ENCODE data around the gene EED. TPM values are rescaled to one million over a fixed set of nuclear protein-coding genes. Genes with fewer than 3 reads are reported as not detected.

The EED gene
- polyA plus RNA-seq, 1 donor from 2014 or later: 40.1 TPM

DNA sequence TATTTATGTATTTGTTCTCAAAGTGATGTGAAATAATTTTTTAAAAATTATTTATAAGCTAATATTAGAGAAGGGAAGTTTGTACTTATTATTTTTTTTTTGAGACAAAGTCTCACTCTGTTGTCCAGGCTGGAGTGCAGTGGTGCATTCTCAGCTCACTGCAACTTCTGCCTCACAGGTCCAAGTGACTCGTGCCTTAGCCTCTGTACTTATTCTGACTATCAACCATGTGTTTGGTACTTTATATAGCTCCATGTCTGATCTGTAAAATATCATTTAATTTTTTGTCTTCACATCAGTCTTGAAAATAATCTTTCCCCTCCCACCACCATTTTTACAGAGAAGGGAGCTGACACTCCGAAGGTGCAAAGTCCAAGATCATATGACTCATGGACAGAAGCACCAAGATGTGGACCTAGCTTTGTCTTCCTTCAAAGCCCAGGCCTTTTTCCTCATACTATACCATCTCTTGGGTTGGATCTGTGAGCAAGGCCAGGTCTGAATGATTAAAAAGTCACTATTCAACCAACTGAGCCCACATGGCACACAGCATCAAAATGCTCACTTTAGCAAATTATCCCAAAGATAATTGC is 32.4 kb upstream of the EED start (continued):
- TF ChIP-seq EZH2 (IDR thresholded peaks at IDR 0.05; ENCODE audit: borderline replicate concordance, insufficient read depth, low read length, poor library complexity, severe bottlenecking): no peak
- TF ChIP-seq RAD21 (conservative IDR thresholded peaks at IDR 0.05): no peak
- TF ChIP-seq MXI1 (conservative IDR thresholded peaks at IDR 0.05; ENCODE audit: poor library complexity, severe bottlenecking): no peak
- TF ChIP-seq POLR2AphosphoS5 (IDR thresholded peaks at IDR 0.05): no peak

DNA sequence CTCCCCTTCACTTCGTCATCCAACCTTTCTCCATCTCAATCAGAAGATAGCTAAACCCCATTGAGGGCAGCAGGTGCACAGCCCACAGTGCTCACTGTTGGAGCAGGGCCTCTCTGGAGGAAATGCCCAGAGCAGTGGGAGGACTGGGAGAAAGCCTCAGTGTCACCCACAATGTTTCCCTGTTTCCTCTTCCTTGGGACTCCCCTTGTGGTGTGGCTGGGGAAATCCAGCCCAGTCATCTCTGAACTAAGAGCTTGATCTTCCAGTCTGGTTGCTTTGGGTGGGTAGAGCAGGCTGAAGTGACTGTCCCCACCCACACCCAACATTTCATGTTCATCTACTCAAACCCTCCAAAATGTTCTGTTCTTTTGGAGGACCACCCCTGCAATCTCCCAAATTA is 29.8 kb upstream of the EED start:
- H3K9me3 ChIP-seq (ENCODE audit: low read length): no peaks in the 10 kb centered on the region
- peaks cover 3% of the 10 kb centered on the region for H3K9me2 ChIP-seq (ENCODE audit: insufficient read depth, low read length)
- H4K20me1 ChIP-seq (ENCODE audit: insufficient read depth): no peaks in the 10 kb centered on the region
- no peak overlapping the region for H3K4me3 ChIP-seq (ENCODE audit: low read length)
- H3K4me2 ChIP-seq (ENCODE audit: low read length): no peak overlapping the region
- no peaks in the 10 kb centered on the region for H3K36me3 ChIP-seq (ENCODE audit: insufficient read depth, low read length)
- no peak overlapping the region for H3K27ac ChIP-seq (ENCODE audit: low read length)
- H3K27me3 ChIP-seq (ENCODE audit: insufficient read depth, low read depth, low read length): no peaks in the 10 kb centered on the region
- H2AFZ ChIP-seq (ENCODE audit: low read depth, low read length): no peak overlapping the region
- no peaks in the 10 kb centered on the region for H3K79me2 ChIP-seq (replicated peaks; ENCODE audit: insufficient read depth, low read length)
- no peak overlapping the region for H3K9ac ChIP-seq (ENCODE audit: low read length)
- no peaks in the 10 kb centered on the region for H3F3A ChIP-seq (ENCODE audit: insufficient read depth, low read length, poor library complexity, severe bottlenecking)
- TF ChIP-seq TAF1 (IDR thresholded peaks at IDR 0.05; ENCODE audit: low read depth) (no peak), MXI1 (conservative IDR thresholded peaks at IDR 0.05; ENCODE audit: poor library complexity, severe bottlenecking) (no peak), RAD21 (conservative IDR thresholded peaks at IDR 0.05) (no peak), POLR2AphosphoS5 (IDR thresholded peaks at IDR 0.05) (no peak), EP300 (conservative IDR thresholded peaks at IDR 0.05; ENCODE audit: poor library complexity, severe bottlenecking) (no peak), EZH2 (IDR thresholded peaks at IDR 0.05; ENCODE audit: borderline replicate concordance, insufficient read depth, low read length, poor library complexity, severe bottlenecking) (no peak), SMC3 (conservative IDR thresholded peaks at IDR 0.05; ENCODE audit: poor library complexity) (no peak)
- TF ChIP-seq, protein P1, sequence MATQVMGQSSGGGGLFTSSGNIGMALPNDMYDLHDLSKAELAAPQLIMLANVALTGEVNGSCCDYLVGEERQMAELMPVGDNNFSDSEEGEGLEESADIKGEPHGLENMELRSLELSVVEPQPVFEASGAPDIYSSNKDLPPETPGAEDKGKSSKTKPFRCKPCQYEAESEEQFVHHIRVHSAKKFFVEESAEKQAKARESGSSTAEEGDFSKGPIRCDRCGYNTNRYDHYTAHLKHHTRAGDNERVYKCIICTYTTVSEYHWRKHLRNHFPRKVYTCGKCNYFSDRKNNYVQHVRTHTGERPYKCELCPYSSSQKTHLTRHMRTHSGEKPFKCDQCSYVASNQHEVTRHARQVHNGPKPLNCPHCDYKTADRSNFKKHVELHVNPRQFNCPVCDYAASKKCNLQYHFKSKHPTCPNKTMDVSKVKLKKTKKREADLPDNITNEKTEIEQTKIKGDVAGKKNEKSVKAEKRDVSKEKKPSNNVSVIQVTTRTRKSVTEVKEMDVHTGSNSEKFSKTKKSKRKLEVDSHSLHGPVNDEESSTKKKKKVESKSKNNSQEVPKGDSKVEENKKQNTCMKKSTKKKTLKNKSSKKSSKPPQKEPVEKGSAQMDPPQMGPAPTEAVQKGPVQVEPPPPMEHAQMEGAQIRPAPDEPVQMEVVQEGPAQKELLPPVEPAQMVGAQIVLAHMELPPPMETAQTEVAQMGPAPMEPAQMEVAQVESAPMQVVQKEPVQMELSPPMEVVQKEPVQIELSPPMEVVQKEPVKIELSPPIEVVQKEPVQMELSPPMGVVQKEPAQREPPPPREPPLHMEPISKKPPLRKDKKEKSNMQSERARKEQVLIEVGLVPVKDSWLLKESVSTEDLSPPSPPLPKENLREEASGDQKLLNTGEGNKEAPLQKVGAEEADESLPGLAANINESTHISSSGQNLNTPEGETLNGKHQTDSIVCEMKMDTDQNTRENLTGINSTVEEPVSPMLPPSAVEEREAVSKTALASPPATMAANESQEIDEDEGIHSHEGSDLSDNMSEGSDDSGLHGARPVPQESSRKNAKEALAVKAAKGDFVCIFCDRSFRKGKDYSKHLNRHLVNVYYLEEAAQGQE (IDR thresholded peaks at IDR 0.05; ENCODE audit: borderline replicate concordance): no peak
- TF ChIP-seq, protein P2, sequence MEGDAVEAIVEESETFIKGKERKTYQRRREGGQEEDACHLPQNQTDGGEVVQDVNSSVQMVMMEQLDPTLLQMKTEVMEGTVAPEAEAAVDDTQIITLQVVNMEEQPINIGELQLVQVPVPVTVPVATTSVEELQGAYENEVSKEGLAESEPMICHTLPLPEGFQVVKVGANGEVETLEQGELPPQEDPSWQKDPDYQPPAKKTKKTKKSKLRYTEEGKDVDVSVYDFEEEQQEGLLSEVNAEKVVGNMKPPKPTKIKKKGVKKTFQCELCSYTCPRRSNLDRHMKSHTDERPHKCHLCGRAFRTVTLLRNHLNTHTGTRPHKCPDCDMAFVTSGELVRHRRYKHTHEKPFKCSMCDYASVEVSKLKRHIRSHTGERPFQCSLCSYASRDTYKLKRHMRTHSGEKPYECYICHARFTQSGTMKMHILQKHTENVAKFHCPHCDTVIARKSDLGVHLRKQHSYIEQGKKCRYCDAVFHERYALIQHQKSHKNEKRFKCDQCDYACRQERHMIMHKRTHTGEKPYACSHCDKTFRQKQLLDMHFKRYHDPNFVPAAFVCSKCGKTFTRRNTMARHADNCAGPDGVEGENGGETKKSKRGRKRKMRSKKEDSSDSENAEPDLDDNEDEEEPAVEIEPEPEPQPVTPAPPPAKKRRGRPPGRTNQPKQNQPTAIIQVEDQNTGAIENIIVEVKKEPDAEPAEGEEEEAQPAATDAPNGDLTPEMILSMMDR (IDR thresholded peaks at IDR 0.05; ENCODE audit: poor library complexity, severe bottlenecking): no peak
